C4-2B (cell line): ENCODE measurements around the gene BTK.

Experiments used
- ZFX ChIP-seq: fragments of 450-650 bp; IDR thresholded peaks from 2 replicates; pipeline ENCODE4 v1.6.1; 2017
- TF ChIP-seq, protein P1 (sequence below): fragments of 450-650 bp; conservative IDR thresholded peaks from 2 replicates; pipeline ENCODE4 v1.5.1; 2017; ENCODE audit warnings: mild to moderate bottlenecking

DNA sequence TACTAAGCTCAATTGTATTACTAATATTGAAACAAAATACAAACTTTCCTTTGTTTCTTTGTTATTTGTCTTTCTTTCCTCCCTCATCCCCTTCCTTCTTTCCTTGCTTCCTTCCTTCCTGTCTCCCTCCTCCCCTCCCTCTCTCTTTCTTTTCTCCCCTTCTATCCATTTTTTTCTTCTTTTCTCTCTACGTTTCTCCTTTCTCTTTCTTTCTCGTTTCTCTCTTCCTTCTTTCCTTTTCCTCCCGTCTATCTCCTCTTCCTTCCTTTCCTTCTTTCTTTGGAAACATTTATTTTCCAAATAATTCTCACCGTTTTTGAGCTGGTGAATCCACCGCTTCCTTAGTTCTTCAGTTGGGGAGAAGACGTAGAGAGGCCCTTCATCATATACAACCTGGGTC, 16.3 kb downstream of the BTK start:
- TF ChIP-seq ZFX, result no peak
- TF ChIP-seq, protein P1, sequence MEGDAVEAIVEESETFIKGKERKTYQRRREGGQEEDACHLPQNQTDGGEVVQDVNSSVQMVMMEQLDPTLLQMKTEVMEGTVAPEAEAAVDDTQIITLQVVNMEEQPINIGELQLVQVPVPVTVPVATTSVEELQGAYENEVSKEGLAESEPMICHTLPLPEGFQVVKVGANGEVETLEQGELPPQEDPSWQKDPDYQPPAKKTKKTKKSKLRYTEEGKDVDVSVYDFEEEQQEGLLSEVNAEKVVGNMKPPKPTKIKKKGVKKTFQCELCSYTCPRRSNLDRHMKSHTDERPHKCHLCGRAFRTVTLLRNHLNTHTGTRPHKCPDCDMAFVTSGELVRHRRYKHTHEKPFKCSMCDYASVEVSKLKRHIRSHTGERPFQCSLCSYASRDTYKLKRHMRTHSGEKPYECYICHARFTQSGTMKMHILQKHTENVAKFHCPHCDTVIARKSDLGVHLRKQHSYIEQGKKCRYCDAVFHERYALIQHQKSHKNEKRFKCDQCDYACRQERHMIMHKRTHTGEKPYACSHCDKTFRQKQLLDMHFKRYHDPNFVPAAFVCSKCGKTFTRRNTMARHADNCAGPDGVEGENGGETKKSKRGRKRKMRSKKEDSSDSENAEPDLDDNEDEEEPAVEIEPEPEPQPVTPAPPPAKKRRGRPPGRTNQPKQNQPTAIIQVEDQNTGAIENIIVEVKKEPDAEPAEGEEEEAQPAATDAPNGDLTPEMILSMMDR, result no peak
